Measurements from ENCODE around the gene HTT.

Gene HTT

GRCh38 chr4:3229964-3230363 lies 155.5 kb downstream of the HTT start:
- no peak overlapping the region for H3K4me3 ChIP-seq (ENCODE audit: low read length)
- no peak for TF ChIP-seq ZNF274 (IDR thresholded peaks at IDR 0.05; ENCODE audit: low read depth, low read length)

GRCh38 chr4:3231471-3231870 lies 157.0 kb downstream of the HTT start:
- no peak for TF ChIP-seq ZNF274 (IDR thresholded peaks at IDR 0.05; ENCODE audit: low read depth, low read length)
- H3K4me3 ChIP-seq (ENCODE audit: low read length), result no peak overlapping the region

- TF ChIP-seq ZNF274 (IDR thresholded peaks at IDR 0.05; ENCODE audit: low read depth, low read length), result no peak
Observed at GRCh38 chr4:3232001-3232400, 157.5 kb downstream of the HTT start.

DNA sequence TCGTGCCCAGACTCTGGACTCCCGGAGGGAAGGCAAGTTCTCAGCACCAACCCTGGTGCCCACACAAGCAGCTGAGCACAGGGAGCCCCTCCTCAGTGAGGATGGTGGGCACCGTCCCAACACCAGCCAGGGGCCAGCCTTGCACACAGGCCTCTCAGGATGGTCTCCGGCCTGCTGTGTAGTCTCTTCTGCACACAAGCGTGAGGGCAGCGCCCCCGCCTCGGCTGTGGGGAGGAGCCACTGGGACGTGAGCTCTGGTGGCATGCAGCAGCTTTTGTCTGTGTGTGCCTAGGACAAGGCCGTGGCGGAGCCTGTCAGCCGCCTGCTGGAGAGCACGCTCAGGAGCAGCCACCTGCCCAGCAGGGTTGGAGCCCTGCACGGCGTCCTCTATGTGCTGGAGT lies 158.4 kb downstream of the HTT start:
- no peak overlapping the region for H3K4me3 ChIP-seq (ENCODE audit: low read length)
- no peak for TF ChIP-seq ZNF274 (IDR thresholded peaks at IDR 0.05; ENCODE audit: low read depth, low read length)

More at GRCh38 chr4:3232001-3232400, 157.5 kb downstream of the HTT start:
- no peak overlapping the region for H3K4me3 ChIP-seq (ENCODE audit: low read length)

DNA sequence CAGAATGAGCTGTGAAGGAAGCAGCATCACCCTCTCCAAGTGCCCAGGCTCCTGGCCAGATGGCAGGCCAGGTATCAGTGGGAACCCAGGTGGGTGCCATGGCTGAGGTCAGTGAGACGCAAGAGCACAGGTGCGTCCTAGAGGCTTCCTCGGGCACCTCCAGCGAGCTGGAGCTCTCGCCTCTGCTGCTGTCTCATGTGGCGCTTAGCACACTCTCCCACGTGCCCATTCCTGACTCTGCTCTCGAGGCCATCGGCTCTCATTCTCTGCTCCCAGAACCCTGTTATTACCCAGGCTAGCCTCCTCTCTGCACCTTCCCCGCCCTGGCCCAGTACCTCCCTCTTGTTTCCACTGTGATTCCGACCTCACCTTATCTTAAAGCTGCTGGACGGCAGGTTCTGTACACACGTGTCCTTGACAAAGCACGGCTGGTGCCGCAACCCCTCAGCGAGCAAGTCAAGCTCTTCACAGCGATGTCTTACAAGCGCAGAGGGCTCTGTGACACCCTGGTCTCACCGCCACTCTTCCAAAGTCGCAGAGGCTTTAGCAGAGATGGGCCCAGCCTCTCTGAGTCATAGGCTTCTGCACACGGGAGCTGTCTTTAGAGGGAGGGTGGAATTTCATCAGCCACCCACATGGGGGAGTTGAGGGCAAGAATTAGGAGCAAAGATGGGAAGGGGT lies 159.1 kb downstream of the HTT start:
- no peak for TF ChIP-seq ZNF274 (IDR thresholded peaks at IDR 0.05; ENCODE audit: low read depth, low read length)
- H3K4me3 ChIP-seq (ENCODE audit: low read length), result no peak overlapping the region

GRCh38 chr4:3234171-3235029 lies 159.9 kb downstream of the HTT start:
- H3K4me3 ChIP-seq (ENCODE audit: low read length), result no peak overlapping the region
- TF ChIP-seq ZNF274 (IDR thresholded peaks at IDR 0.05; ENCODE audit: low read depth, low read length), result no peak

- no peak overlapping the region for H3K4me3 ChIP-seq (ENCODE audit: low read length)
- no peak for TF ChIP-seq ZNF274 (IDR thresholded peaks at IDR 0.05; ENCODE audit: low read depth, low read length)
Observed at GRCh38 chr4:3235030-3235345, 160.5 kb downstream of the HTT start.

DNA sequence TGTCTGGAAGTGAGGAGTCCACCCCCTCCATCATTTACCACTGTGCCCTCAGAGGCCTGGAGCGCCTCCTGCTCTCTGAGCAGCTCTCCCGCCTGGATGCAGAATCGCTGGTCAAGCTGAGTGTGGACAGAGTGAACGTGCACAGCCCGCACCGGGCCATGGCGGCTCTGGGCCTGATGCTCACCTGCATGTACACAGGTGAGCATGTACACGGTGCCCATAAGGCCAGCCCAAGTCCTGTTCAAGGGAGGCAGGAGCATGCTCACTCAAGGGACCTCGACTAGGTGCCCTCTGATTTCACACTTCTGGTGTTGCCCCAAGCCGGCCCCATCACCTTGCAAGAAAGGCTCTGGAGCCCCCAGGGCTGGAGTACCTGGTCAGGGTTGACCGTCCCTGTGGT lies 161.1 kb downstream of the HTT start:
- TF ChIP-seq ZNF274 (IDR thresholded peaks at IDR 0.05; ENCODE audit: low read depth, low read length), result no peak

DNA sequence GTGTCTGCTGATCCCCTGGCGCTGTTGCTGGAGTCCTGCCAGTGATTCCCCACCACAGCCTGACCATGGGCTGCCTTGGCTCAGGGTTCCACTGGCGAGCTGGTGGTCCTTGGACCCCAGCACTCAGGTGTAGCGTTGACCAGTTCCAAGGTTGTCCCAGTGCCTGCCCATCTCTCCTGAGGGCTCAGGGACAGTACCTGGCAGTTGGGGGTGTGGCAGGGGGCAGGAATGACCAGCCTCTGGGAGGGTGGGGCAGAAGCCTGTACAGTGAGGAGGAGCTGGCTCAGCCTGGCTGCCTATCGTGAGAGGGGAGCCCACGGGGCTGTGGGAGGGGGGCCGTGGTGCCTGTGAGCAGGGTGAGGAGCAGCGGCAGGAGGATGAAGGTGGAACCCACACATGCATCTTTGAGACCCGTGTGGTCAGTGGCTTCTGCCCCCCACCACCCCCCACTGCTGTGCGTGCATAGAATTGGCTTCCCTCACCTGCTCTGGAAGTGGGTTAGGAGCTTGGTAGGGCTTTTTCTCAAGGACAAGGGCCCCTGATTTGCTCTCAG lies 161.9 kb downstream of the HTT start:
- no peak overlapping the region for H3K4me3 ChIP-seq (ENCODE audit: low read length)
- TF ChIP-seq ZNF274 (IDR thresholded peaks at IDR 0.05; ENCODE audit: low read depth, low read length), result no peak

More for the DNA sequence above, 161.1 kb downstream of the HTT start:
- H3K4me3 ChIP-seq (ENCODE audit: low read length), result no peak overlapping the region

DNA sequence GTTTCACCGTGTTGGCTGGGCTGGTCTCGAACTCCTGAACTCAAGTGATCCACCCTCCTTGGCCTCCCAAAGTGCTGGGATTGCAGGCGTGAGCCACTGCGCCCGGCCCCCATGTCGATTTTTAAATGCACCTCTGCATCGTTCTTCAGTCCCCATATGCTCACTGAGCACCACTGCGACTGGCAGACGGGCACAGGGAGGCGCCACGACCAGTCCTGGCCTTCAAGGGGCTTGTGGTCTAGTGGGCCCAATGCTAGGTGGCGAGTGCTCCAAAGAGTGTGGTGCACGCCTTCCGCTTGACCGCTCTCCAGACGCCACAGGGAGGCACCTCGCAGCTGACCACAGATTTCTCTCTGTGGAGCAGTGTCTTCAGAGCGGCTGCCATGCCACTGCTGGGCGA lies 162.8 kb downstream of the HTT start:
- no peak overlapping the region for H3K4me3 ChIP-seq (ENCODE audit: low read length)

DNA sequence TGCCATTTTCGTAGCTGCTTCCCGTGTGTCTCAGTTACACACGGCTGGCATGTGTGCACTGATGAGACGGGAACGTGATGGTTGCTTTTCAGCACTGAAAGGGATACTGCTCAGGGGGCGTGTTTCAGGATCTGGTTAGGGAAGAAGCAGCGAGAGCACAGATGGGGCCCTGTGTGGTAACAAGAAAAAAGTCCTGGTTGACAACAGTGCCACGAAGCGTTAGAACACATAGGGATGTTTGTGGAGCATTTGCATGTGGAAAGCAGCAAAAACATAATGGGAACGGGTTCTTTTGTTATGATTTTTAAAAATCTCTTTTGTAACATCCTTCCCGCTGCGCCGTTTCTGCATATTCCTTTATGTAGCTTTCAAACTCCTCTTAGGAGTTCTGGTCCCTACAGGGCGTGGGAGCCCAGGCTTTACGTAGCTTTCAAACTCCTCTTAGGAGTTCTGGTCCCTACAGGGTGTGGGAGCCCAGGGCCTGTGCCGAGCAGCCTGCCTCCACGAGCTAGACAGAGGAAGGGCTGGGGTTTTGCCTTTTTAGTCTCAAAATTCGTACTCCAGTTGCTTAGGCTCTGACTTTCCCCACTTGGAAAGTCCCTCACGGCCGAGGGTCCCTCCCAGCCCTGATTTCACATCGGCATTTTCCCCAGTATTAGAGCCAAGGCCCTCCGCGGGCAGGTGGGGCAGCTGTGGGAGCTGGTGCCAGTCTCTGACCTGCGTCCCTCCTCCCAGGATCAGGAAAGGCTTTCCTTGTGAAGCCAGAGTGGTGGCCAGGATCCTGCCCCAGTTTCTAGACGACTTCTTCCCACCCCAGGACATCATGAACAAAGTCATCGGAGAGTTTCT lies 163.5 kb downstream of the HTT start:
- no peak for TF ChIP-seq ZNF274 (IDR thresholded peaks at IDR 0.05; ENCODE audit: low read depth, low read length)
- H3K4me3 ChIP-seq (ENCODE audit: low read length), result no peak overlapping the region

More for the DNA sequence above, 162.8 kb downstream of the HTT start:
- TF ChIP-seq ZNF274 (IDR thresholded peaks at IDR 0.05; ENCODE audit: low read depth, low read length), result no peak

DNA sequence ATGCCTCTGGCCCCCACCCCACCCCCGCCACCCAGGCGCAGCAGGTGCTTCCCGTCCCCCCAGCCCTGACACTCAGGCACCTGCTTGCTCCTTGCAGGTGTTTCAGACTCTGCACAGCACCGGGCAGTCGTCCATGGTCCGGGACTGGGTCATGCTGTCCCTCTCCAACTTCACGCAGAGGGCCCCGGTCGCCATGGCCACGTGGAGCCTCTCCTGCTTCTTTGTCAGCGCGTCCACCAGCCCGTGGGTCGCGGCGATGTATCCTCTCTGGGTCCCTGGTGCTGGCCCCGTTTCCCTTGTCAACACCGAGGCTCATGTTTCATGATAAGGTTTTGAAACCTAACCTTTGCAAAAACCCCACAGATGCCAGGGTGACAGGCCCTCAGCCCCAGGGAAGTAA lies 164.2 kb downstream of the HTT start:
- H3K4me3 ChIP-seq (ENCODE audit: low read length), result no peak overlapping the region
- TF ChIP-seq ZNF274 (IDR thresholded peaks at IDR 0.05; ENCODE audit: low read depth, low read length), result no peak

GRCh38 chr4:3239303-3239702 lies 164.8 kb downstream of the HTT start:
- H3K4me3 ChIP-seq (ENCODE audit: low read length), result no peak overlapping the region
- no peak for TF ChIP-seq ZNF274 (IDR thresholded peaks at IDR 0.05; ENCODE audit: low read depth, low read length)

Data from GM08714 (cell line).